ENCODE data around the gene OXER1.

Gene OXER1, protein sequence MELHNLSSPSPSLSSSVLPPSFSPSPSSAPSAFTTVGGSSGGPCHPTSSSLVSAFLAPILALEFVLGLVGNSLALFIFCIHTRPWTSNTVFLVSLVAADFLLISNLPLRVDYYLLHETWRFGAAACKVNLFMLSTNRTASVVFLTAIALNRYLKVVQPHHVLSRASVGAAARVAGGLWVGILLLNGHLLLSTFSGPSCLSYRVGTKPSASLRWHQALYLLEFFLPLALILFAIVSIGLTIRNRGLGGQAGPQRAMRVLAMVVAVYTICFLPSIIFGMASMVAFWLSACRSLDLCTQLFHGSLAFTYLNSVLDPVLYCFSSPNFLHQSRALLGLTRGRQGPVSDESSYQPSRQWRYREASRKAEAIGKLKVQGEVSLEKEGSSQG

DNA sequence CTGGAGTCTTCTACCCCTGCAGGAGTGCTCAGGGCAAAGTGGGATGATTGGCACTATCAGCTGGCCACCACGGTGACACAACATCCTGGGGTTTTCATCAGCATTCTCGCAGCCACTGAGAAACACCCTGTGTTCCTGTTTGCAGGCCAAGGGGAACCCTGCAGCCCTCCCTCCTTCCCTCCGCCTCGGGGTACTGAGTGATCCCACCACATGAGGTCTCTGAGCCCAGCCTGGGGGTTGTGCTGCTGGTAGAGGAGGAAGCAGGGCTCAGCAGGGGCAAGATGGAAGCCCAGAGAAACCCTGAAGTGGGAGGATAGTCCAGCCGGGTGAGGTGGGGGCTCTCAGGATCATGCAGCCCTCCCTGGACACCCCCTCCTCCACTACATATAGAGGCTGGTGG is at the start of gene OXER1:
Gene OXER1, minus strand, starts transcription at position 40 of the 400 bp plus-strand sequence. CDS start 73 bp downstream, outside the sequence.
- no peak for DNase-seq

DNA sequence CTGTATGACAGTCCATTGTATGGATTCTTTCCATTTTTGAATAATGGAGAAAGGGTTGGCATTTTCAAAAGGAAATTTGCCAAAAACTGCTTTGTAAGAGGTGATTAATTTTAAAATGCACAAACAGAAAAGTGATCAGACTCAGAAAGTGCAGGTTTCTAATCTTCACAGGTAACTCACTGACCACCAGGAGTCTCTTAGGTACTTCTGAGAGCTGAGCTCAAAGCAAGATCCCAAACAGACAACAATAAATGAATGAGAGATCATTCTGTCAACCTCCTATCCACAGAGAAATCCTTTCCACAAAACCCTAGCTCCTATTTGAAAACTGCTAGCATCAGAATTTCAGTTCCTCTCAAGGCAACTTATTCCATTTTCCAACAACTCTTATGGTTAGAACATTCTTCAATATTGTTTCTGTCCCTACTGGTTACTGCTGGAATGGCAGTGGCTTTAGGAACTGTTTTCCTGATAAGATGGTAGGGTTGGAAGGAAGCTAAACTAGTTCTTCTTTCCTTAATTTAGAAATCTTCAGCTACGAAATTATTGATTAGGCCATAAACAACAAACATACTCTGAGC is 49.1 kb upstream of the OXER1 start:
- DNase-seq = no peak

DNA sequence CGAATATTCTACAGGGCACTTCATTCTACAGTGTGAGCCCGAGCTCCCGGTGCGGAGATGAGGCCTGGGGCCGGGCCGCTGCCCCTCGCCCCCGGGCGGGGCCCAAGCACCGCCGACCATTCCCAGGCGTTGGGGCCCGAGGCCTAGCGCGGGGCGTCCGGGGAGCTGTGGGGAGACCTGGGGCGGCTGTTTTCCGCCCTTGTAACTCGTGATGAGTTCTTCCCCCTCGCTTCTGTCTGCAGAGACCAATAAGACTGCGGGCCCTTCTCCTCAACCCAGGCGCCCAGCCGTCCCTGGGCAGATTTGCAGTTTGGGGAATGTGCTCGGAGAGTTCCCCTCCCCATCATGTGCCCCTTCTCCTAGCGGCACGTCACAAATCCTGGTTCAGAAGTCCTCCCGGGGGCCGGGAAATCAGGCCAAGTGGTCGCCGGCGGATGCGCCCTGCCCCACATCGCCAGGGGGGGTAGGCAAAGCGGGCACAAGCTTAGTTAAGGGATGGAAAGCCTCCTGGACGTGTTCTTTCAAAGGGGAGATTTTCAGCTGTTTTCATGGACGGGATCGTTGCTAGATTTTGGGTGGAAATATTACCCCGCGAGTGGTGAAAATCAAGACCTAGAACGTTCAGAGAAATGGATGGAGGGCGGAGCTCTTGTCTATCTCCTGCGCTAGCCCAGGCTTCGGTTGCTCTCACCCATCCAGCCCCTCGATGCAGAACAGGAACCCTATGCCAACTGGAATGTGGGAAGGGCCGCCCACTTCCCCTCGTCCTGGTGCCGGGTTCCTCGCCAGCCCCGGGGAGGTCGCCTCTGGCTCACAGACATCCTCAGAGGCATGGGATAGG is 47.3 kb upstream of the OXER1 start:
- DNase-seq = peak; percentile 9

DNA sequence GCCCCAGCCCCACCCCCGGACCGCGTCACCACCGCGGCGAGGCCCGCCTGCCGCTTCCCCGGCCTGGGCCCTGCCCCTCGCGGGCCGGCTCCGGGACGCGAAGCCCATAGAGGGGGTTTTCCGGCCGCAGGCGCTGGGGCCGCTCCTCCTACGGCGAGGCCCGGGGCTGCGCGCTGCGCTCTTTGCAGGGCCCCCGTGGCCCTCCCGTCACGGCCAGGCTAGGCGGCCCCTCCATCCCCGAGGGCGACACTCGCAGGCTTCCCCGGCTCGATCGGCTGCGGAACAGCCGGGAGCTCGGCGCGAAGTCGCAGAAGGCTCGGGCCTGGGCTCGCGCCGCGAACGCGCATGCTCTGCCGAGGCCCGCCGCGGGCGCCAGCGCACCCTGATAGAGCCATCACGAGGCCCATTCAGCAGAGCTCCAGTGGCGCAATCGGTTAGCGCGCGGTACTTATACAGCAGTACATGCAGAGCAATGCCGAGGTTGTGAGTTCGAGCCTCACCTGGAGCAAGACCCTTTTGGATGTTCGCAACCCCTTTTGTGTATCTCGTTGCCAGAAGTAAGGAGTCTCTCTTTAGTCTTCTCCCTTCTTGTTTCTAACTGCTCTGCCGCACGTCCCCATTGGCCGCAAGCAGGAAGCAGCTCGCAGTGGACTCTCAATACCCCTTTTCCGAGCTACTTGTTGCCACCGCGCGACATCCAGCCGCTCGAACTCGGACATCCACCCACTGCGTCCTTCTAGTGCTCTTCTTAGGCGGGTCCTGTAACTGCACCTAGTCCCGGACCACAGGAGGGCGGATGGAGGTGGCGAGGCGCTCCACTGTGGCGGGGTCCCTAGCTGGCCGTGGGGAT is 46.4 kb upstream of the OXER1 start:
- peak; percentile 49 for DNase-seq

DNA sequence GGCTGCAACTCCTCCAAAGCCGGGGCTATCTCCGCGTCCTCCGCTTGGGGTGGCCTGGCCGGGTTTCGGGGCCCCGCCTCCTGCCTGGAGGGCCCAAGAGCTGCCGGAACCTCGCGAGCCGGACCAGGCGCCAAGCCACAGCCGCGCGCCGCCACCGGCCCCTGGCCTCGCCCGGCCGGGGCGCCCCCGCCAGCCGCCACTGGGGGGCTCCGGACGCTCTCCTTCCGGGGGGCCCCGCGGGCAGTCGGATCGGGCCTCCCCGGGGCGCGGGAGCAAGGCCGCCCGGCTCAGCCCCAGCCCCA is 45.8 kb upstream of the OXER1 start:
- no peak for DNase-seq

DNA sequence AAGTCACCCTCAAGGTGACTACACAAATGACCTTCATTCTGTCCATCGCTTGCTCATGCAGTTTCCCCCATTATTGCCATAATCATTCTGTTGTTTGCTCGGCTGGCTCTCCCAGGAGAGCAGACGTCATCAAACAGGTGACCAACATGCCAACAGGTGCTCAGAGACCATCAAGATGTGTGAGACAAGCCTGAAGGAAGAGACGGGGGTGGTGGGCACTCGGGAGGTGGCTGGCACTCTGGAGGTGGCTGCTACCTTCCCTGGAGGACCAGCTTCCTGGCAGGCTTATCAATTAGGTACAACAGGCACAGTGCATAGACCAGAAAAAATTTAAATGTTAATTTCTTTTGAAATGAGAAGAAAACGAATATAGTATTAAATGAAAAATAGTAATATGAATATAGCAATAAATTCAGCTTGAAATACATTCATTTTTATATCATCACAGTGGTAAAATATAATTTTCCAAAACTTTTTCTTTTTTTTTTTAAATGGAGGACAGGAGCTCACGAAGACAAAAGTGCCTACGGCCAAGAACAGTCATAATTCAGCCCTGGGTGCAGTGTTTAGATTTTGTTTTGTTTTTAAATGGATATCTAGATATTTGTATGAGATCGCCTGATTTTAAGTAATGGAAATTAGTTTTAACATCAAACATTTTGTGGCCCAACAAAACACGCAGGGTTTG is 45.3 kb upstream of the OXER1 start:
- DNase-seq = peak; percentile 27

DNA sequence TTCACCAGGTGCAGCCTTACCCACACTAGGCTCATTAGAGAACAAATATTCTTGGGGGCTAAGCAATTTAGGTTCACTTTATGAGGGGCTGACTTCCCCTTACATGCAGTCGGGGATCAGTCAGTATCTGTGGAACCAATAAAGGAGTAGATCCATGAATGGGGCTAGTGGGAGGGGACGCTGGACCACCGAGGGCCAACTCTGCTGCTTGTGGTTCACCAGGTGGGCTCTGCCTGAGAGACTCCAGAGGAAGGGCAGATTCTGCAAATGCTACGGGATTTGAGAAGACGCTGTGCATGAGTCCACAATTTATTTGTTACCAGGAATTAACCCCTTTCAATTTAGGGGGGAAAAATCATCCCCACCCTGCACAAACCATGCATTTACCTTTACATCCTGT is 44.4 kb upstream of the OXER1 start:
- no peak for DNase-seq

DNA sequence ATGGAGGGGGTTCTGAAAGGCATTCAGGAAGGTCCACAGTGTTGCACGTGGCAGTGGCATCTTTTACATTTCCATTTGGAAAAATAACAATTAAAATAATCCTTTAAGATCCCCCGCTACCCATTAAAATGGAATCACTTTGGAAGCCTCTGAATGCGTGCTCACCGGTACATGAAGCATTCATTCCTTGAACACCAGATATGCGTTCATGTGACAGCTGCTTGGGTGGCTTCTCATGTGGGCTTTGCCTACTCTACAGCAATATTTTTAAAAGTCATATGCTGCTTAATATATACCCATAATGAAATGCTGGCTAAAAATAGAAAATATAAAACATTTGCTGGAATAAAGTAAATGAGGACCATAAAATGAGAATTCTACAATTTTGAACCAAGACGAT is 42.9 kb upstream of the OXER1 start:
- no peak for DNase-seq

DNA sequence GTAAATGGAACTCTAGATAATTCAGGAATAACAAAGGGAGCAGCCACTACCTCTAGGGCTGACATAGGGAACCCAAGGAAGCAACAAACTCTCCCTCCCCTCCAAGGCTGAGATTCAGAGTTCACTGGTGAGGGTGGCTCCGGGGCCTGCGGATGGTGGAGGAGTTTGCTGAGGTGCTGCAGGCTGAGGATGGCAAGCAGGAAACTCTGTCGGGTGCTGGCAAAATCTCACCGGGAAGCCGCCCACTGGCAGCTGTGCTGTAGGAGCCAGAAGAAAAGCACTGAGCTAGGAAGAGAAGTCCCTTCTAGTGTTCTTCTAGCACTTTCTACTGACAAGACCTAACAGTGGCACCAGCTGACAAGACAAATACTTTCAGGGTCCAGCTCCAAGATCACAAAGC is 41.0 kb upstream of the OXER1 start:
- no peak for DNase-seq

DNA sequence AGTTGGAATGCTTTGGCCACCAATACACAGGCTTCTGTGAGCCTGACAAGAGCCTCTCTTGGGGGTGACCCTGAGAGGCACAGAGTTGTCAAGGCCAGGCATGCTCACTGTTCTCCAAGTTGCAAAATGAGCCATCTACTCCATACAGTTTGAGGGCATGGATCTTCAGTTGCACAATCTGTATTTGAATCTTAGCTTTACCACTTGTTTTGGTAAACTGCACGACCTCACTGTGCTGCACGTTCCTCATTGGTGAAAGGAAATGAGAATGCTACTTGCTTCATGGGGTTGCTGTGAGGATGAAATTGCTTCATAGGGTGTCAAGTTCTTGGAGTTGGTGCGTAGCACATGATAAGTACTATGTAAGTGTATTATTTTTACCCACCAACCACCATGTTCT is 40.4 kb upstream of the OXER1 start:
- no peak for DNase-seq

DNA sequence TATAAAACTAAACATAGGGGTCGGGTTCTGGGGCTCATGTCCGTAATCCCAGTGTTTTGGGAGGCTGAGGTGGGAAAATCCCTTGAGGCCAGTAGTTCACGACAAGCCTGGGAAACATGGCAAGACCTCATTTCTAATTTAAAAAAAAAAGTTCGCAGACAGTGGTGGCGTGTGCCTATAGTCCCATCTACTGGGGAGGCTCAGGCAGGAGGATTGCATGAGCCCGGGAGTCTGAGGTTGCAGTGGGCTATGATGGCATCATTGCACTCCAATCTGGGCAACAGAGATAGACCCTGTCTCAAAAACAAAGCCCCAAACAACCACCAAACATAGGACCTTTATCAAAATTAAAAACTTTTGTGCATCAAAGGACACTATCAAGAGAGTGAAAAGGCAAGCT is 38.2 kb upstream of the OXER1 start:
- no peak for DNase-seq

DNA sequence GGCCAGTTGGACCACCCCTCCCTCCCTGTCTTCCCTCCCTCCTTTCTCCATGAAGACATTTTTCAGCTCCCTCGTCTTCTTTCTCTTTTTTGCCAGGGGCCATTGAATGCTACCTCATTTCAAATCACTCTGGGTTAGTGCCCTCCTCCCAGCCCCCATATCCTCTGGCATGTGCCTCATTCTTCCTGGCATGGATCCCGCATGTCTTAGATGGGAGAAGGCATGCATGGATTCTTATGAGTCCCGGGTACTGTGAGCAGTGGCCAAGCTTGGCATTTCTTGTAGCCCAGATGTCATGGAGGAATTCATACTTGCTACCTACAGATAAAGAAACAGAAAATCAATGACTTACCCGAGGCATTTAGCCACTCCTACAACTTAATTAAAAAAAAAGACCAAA is 37.4 kb upstream of the OXER1 start:
- no peak for DNase-seq

DNA sequence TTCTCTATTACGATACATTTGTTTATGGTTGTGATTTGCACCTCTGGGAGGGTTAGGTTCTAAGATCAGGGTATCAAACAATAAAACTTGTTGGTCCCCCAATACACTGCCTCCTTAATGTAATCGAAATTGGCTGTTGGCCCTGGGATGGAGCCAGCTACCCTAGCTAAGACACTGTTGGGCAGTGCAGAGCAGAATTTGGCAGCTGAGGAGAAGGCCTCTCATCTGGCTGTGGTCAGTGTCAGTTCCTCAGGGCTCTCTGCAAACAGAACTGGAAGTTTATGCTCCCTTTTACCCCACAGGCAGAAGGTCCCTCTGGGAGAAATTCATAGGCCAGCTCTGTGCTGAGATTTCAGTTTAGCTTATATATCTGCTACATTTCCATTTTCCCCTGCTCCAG is 37.0 kb upstream of the OXER1 start:
- no peak for DNase-seq

DNA sequence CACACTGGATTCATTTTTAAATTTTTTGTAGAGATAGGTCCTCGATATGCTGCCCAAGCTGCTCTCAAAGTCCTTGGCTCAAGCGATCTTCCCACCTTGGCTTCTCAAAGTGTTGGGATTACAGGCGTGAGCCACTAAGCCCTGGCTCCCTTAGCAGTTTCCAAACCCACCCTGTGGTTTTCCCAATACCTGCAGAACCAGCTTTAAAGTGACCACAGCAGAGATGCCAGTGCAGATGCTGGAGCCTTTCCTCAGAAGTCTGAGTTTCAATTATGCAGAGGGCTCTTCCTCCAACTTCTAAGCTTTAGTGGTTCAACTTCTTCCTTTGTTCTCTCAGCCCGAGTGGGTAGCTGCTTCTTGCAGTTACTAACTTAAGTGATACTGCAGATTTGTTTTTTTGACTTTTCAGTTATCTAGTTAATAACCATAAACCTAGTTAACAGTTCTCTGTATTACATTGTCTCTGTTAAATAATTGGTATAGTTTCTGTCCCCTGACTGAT is 36.6 kb upstream of the OXER1 start:
- DNase-seq = no peak

DNA sequence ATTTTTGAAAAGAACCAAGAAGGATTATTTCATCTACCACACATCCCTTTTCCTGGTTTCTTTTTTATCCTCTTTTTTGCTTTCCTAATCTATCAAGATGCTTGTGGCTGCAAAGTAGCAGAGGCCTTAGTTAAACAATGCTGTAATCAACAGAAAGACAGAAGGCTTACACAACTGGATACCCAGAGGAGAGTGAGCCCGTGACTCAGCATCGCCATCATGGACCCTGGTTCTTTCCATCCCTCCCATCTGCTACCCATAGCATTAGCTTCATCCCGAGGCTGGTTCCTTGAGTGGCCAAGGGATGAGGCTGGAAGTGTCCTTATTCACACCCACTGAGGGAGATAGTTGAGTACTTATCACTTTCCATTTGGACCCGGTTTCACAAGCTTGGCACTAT is 35.9 kb upstream of the OXER1 start:
- no peak for DNase-seq

DNA sequence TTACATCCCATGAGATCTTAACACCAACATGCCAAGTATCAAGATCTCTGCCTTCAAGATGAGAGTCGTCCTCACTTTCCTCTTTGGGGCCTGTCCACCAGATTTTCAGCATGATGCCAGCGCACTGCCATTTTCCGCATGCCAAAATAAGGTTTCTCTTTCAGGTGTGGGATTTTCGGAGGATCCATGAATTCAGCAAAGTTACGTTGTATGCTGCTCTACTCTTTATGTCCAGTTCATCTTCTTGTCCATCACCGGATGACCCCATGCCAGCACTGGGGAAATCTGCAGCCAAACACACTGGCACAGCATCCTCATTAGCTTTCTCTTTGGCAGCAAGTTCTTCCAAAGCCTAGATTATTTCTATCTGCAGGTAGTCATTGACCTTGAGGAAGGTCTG is 33.3 kb upstream of the OXER1 start:
- no peak for DNase-seq

DNA sequence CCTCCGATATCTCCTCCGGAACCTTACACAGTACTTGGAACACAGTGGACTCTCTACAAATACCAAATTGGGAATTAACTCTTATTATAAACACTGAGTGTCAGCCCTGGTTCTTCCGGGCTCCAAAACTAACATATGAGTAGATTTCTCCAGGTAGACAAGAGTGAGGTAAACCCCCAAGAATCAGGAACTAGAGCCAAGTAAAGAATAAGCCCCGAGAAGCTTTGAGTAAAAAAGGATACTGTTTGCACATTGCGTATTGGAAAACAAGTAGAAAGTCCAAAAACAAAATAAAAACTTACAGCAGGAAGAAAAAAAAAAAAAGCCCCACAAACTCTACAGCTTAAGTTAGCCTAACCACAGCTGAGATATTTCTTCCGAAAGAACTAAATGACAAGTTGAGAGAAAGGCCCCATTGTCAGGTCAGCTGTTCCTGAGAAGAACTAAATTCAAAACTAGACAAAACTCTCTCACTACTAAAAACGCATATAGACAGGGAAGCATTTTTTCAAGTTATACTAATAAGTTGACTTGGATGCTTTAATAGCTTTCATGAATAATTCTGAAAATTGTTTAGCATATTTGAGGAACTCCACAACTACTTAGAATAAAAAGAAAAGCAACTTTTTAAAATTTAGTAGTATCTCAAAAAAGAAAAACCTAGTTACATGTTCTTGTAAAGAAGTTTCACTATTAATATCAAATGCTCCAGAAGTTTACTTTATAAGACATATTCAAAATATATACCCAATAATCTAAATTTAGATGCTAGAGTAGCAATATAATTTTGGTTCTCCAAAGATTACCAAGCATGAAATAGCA is 32.7 kb upstream of the OXER1 start:
- DNase-seq = no peak

DNA sequence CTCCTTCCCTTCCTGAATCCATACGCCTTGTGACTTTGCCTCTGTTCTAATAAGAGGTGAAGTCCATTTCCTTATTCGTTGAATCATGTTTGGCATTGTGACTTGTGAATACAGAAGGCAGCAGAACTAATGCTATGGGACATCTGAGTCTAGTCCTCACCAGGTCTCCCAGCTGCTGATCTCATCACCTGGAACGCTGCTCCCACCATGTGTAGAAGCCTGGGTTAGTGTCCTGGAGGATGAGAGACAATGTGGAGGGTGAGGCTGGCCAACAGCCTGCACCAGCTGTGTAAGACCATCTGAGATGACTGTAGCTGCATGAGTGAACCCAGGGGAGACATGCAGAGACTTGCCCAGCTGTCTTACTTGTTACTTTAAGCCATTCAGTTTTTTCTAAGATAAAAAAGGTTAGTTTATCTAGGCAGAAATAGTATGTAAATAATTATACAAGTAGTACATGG is 31.9 kb upstream of the OXER1 start:
- DNase-seq = no peak

DNA sequence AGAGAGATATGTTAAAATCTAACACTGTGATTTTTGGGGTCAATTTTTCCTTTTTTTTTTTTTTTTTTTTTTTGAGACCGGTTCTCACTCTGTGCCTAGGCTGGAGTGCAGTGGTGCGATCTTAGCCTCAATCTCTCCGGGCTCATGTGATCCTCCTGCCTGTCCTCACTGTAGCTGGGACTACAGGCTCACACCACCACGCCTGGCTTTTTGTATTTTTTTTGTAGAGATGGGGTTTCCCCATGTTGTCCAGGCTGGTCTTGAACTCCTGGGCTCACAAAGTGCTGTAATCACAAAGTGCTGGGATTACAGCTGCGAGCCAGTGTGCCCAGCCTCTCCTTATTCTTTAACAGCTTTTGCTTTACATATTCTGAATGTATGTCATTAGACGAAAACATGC is 31.3 kb upstream of the OXER1 start:
- no peak for DNase-seq

DNA sequence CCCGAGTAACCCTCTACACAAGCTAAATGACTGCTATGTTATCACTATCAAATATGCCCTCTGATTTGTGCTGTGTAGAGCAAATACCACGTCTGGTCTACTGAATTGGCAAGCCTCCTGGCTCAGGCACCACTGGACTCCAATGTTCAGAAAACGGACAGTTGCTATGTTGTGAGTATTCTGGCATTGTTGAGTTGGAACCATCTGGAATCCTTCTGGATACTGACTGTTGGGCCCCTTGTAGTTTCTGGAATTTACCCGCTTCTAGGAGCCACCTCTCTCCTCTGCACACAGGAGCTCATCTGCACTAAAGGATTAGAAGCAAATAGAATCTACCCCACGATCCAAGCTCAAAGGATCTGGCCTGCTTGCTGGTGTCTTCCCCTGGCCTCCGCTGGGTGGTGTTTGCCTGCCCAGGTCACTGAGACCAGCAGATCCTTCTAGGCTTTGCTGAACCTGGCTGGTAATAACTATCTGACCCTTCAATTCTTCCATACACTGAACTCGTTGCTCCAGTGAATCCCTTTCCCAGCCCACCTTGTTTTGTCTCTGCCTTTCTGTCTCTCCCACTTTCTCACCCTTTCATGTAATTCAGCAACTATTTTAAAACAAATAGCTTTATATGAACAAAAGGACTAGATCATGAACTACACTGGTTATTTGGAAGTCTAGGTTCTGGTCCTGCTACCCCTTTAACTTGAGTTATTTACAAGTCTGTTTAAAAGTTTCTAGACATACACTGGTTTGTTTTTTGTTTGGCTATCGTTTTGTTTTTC is 30.5 kb upstream of the OXER1 start:
- DNase-seq = no peak
